Nephron (organoid): ENCODE results near the gene AHRR.
A peak's percentile ranks its signal among the peaks of the same experiment; 100 is the strongest.

ENCODE experiments used
- H3K27ac Mint-ChIP-seq, 3 experiments: 2 replicates each; pipeline ENCODE4 v1.8.0; 2020; ENCODE audit warnings: mixed read lengths in 3 of 3, mild to moderate bottlenecking in 2 of 3, moderate library complexity in 1 of 3
- H3K27me3 Mint-ChIP-seq: 2 replicates; pipeline ENCODE4 v1.8.0; 2021; ENCODE audit warnings: low read depth, mild to moderate bottlenecking, moderate library complexity, mixed read lengths
- H3K36me3 Mint-ChIP-seq: 2 replicates; pipeline ENCODE4 v1.8.0; 2020; ENCODE audit warnings: low read depth, mixed read lengths
- H3K4me1 Mint-ChIP-seq: 2 replicates; pipeline ENCODE4 v1.8.0; 2020; ENCODE audit warnings: mixed read lengths
- H3K4me3 Mint-ChIP-seq, 3 experiments: 2 replicates each; pipeline ENCODE4 v1.8.0; 2020; ENCODE audit warnings: mild to moderate bottlenecking in 3 of 3, mixed read lengths in 3 of 3, moderate library complexity in 2 of 3
- H3K9me3 Mint-ChIP-seq: 2 replicates; pipeline ENCODE4 v1.8.0; 2020; ENCODE audit warnings: mixed read lengths
- TF ChIP-seq, protein P1 (sequence below), 3 experiments: fragments of 200-600 bp; sonication (generic); IDR thresholded peaks; one replicate each; pipeline ENCODE4 v1.5.0; 2021; ENCODE audit warnings: antibody characterized with exemption in 3 of 3; ENCODE audit not compliant: unreplicated experiment in 3 of 3

Gene AHRR

DNA sequence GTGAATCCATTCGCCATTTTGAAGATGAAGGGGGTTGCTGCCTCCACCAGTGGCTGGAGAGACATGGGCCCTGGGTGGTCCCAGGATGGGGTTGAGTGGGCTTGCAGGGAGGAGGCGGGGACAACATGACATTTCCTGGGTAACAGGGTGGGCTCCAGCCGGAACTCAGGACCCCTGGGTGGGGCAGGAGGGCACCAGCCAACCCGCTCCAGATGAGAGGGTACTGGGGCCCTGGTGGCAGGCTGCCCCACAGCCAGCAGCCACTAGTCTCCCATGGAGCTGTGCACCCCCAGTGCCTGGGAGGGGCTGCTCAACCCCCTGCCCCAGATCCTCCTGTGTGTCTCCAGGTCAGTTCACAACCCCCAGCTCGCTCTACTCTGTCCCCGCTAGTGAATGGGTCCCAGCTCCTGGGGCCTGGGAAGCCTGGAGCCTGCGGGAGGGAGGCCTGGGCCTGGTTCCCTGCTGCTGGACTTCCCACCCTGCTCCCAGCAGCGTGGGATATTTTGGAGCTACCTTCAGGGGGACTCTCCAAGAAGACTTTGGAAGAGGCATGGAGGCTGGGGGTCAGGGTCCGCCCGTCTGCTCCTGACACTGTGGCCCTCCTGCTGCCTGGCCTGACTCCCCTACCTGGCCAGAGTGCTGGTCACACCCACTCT lies 55.9 kb downstream of the AHRR start:
- H3K9me3 Mint-ChIP-seq, result peaks cover 16% of the 10 kb centered on the region
- peaks cover 5% of the 10 kb centered on the region for H3K36me3 Mint-ChIP-seq
- peak overlapping the region in 1 of 3 experiments; percentile 29 for H3K27ac Mint-ChIP-seq
- H3K4me1 Mint-ChIP-seq, result peaks cover 5% of the 10 kb centered on the region
- peaks cover 47% of the 10 kb centered on the region for H3K27me3 Mint-ChIP-seq
- no peak overlapping the region for H3K4me3 Mint-ChIP-seq
- TF ChIP-seq, protein P1, sequence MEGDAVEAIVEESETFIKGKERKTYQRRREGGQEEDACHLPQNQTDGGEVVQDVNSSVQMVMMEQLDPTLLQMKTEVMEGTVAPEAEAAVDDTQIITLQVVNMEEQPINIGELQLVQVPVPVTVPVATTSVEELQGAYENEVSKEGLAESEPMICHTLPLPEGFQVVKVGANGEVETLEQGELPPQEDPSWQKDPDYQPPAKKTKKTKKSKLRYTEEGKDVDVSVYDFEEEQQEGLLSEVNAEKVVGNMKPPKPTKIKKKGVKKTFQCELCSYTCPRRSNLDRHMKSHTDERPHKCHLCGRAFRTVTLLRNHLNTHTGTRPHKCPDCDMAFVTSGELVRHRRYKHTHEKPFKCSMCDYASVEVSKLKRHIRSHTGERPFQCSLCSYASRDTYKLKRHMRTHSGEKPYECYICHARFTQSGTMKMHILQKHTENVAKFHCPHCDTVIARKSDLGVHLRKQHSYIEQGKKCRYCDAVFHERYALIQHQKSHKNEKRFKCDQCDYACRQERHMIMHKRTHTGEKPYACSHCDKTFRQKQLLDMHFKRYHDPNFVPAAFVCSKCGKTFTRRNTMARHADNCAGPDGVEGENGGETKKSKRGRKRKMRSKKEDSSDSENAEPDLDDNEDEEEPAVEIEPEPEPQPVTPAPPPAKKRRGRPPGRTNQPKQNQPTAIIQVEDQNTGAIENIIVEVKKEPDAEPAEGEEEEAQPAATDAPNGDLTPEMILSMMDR (IDR thresholded peaks at IDR 0.05; ENCODE audit: unreplicated experiment in 3 of 3), result no peak

DNA sequence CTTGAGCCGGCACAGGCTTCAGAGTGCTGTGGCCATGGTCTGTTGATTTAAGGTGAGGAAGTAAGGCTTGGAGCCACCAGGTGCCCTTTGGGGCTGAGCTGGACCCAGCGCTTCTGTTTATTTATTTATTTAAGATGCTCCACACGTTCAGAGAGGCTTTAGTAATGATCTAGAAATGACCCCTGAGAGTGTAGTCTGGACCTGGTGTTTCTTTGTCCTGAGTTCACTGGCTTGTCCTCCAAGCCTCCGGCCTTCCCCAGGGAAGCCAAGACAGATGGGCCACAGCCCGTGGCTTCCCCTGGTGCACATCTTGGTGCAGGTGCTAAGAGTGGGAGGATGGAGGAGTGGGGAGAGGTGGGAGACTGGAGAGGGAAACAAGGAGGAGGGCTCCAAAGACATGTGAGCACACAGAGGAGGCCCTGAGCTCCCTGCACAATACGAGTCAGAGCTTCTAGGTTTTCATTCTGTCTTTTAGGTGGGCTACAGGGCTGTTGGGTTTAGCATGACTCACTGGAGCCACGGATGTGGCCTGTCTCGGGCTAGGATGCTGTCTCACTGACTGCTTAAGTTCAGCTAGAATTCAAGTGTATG lies 56.9 kb downstream of the AHRR start:
- Mint-ChIP-seq H3K27ac (peak overlapping the region in 1 of 3 experiments; percentile 29), H3K9me3 (peaks cover 18% of the 10 kb centered on the region), H3K4me1 (peaks cover 5% of the 10 kb centered on the region), H3K36me3 (peaks cover 5% of the 10 kb centered on the region), H3K27me3 (peaks cover 42% of the 10 kb centered on the region), H3K4me3 (no peak overlapping the region)
- TF ChIP-seq, protein P1 (IDR thresholded peaks at IDR 0.05; ENCODE audit: unreplicated experiment in 3 of 3), result no peak

DNA sequence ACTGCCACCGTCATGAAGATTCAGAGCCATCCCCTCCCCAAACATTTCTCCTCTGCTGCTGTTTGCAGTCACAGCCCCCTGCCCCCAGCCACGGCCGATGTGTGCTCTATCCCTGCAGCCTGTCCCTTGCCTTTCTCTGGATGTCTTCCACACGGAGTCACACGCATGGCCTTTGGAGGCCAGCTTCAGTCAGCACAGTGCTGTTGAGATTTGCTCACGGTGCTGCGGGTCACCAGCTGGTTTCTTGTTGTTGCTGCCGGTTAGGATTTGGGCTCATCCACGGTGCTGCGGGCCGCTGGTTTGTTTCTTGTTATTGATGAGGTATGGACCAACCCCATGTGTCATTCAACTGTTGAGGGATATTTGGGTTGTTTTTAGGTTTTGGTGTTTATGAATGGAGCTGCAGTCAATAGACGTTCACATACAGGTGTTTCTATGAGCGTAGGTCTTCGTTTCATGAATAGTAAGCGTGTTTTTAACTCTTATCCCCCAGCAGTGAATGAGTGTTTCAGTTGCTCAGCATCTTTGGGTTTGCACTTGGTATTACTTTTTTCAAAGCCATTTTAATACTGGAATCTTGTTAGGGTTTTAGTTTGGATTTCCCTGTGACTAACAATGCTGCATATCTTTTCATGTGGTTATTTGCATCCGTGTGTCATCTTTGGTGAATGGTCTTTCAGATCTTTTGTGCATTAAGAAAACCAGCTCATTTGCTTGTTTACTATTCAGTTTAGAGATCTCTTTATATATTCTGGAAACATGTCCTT lies 57.6 kb downstream of the AHRR start:
- Mint-ChIP-seq H3K36me3 (peaks cover 5% of the 10 kb centered on the region), H3K4me1 (peaks cover 4% of the 10 kb centered on the region), H3K4me3 (no peak overlapping the region), H3K27me3 (peaks cover 41% of the 10 kb centered on the region), H3K9me3 (peaks cover 21% of the 10 kb centered on the region), H3K27ac (no peak overlapping the region)
- TF ChIP-seq, protein P1 (IDR thresholded peaks at IDR 0.05; ENCODE audit: unreplicated experiment in 3 of 3), result no peak

- peaks cover 28% of the 10 kb centered on the region for H3K9me3 Mint-ChIP-seq
- no peaks in the 10 kb centered on the region for H3K4me1 Mint-ChIP-seq
- H3K27ac Mint-ChIP-seq, result no peak overlapping the region
- peaks cover 24% of the 10 kb centered on the region for H3K27me3 Mint-ChIP-seq
- no peak overlapping the region for H3K4me3 Mint-ChIP-seq
- H3K36me3 Mint-ChIP-seq, result peaks cover 11% of the 10 kb centered on the region
- TF ChIP-seq, protein P1 (IDR thresholded peaks at IDR 0.05; ENCODE audit: unreplicated experiment in 3 of 3), result no peak
Measured at GRCh38 chr5:380701-381309, 59.3 kb downstream of the AHRR start.

- no peak overlapping the region for H3K4me3 Mint-ChIP-seq
- H3K36me3 Mint-ChIP-seq, result peaks cover 15% of the 10 kb centered on the region
- TF ChIP-seq, protein P1 (IDR thresholded peaks at IDR 0.05; ENCODE audit: unreplicated experiment in 3 of 3), result no peak
- H3K27ac Mint-ChIP-seq, result no peak overlapping the region
- peaks cover 32% of the 10 kb centered on the region for H3K9me3 Mint-ChIP-seq
- H3K27me3 Mint-ChIP-seq, result peaks cover 12% of the 10 kb centered on the region
- H3K4me1 Mint-ChIP-seq, result no peaks in the 10 kb centered on the region
Measured at GRCh38 chr5:383066-383465, 61.6 kb downstream of the AHRR start.
